ENCODE data around the gene ATG4D.

The ATG4D gene

GRCh38 chr19:10577951-10578350 lies 34.2 kb downstream of the ATG4D start:
- no peak for DNase-seq (ENCODE audit: low read depth in 3 of 3)

- DNase-seq (ENCODE audit: low read depth in 3 of 3): peak; percentile 75 to 91 (median 83)
Measured at GRCh38 chr19:10580979-10581631, 37.4 kb downstream of the ATG4D start.

- DNase-seq (ENCODE audit: low read depth in 3 of 3): no peak
Measured at GRCh38 chr19:10582091-10582490, 38.4 kb downstream of the ATG4D start.

GRCh38 chr19:10583036-10583776 lies 39.5 kb downstream of the ATG4D start:
- DNase-seq (ENCODE audit: low read depth in 3 of 3): no peak

- DNase-seq (ENCODE audit: low read depth in 3 of 3): no peak
Measured at GRCh38 chr19:10586396-10586795, 42.7 kb downstream of the ATG4D start.

GRCh38 chr19:10587022-10587838 lies 43.5 kb downstream of the ATG4D start, which contains the start of gene AP1M2:
AP1M2 (minus strand) TSS chr19:10587312; CDS start chr19:10587231, 81 bp downstream.
- no peak for DNase-seq (ENCODE audit: low read depth in 3 of 3)

- DNase-seq (ENCODE audit: low read depth in 3 of 3): no peak
Measured at GRCh38 chr19:10587839-10588150, 44.1 kb downstream of the ATG4D start.

GRCh38 chr19:10593148-10593547 lies 49.4 kb downstream of the ATG4D start:
- DNase-seq (ENCODE audit: low read depth in 3 of 3): no peak

GRCh38 chr19:10593820-10594637 lies 50.3 kb downstream of the ATG4D start:
- no peak for DNase-seq (ENCODE audit: low read depth in 3 of 3)

- DNase-seq (ENCODE audit: low read depth in 3 of 3): no peak
Measured at GRCh38 chr19:10600149-10600548, 56.4 kb downstream of the ATG4D start.

GRCh38 chr19:10601999-10602329 lies 58.3 kb downstream of the ATG4D start:
- DNase-seq (ENCODE audit: low read depth in 3 of 3): no peak

GRCh38 chr19:10602330-10603083 lies 58.8 kb downstream of the ATG4D start:
- peak; percentile 67 to 91 (median 82) for DNase-seq (ENCODE audit: low read depth in 3 of 3)

Measured in stimulated activated CD4-positive, alpha-beta T cell treated with anti-CD3 and anti-CD28 coated beads, TNF-alpha, amount 100 ng/mL, for 24 hours (primary cell).